Endothelial cell of umbilical vein (primary cell): Measurements from ENCODE around the gene PTPRF.

Experiments
- CTCF ChIP-seq, 2 donors: IDR thresholded peaks; 1 replicate in 1 of 2; 2 replicates in 1 of 2; pipeline ENCODE4 v1.5.1; 2011; ENCODE audit warnings: low read length in 2 of 2, mild to moderate bottlenecking in 2 of 2, moderate library complexity in 2 of 2, control low read depth in 1 of 2, inconsistent platforms in 1 of 2, low read depth in 1 of 2; ENCODE audit not compliant: insufficient read depth in 1 of 2; ENCODE audit errors: extremely low read depth in 1 of 2
- EZH2 ChIP-seq: IDR thresholded peaks from 2 replicates; pipeline ENCODE4 v1.6.1; 2012; ENCODE audit warnings: borderline replicate concordance, low read depth, mild to moderate bottlenecking, moderate library complexity, low read length, inconsistent platforms; ENCODE audit not compliant: severe bottlenecking
- MAX ChIP-seq: IDR thresholded peaks from 2 replicates; pipeline ENCODE4 v1.6.1; 2011; ENCODE audit not compliant: insufficient read depth, insufficient read length

GRCh38 chr1:43597028-43597427, 66.3 kb downstream of the PTPRF start:
- TF ChIP-seq CTCF (IDR thresholded peaks at IDR 0.05; ENCODE audit: extremely low read depth in 1 of 2, insufficient read depth in 1 of 2, low read depth in 1 of 2, low read length in 2 of 2): no peak
- TF ChIP-seq MAX: no peak
- TF ChIP-seq EZH2: no peak
